ENCODE results near the gene FUCA1. TPM values are rescaled to one million over a fixed set of nuclear protein-coding genes. Genes with fewer than 3 reads are reported as not detected.

The FUCA1 gene
- total and polyA plus RNA-seq, 12 donors = 10.6 to 34.0 (median 14.8) TPM

DNA sequence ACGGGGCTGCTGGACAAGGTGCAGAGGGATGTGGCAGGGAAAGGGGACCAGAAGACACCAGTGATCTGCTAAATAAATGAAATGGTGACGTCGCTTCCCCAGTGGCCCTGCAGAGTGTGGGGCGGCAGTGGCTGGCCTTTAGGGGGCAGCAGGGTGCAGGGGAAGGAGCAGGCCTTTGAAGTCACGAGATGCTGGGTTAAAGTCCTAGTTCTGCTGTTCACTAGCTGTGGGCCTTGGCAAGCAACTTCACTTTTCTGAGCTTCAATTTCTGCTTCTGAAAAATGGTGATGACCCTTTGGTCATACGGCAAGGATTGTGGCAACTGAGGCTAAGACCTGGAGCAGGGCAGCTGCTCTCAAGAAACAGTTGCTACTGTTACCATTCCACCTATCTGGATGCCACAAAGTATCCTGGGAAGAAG lies 58.3 kb downstream of the FUCA1 start:
- intact Hi-C loops (cut with DNase I) = loop anchor here in 9 of 10 donors (2.0 to 10.0 kb wide), 6 partner anchors 55 to 108 kb away; partner anchors contain the start of genes FUCA1 (in 8 of the 9) and CNR2 (in 1 of the 9)
- H3K4me1 ChIP-seq = peaks cover 0 to 27% (median 0%) of the 10 kb centered on the region in 9 donors
- H3K27me3 ChIP-seq = no peaks in the 10 kb centered on the region
- H3K4me3 ChIP-seq = no peak overlapping the region
- peak overlapping the region in 4 of 10 donors; percentile 6 to 72 (median 28) for H3K27ac ChIP-seq
- no peaks in the 10 kb centered on the region for H3K9me3 ChIP-seq
- DNase-seq = peak; percentile 62 to 75
- TF ChIP-seq, protein P1, sequence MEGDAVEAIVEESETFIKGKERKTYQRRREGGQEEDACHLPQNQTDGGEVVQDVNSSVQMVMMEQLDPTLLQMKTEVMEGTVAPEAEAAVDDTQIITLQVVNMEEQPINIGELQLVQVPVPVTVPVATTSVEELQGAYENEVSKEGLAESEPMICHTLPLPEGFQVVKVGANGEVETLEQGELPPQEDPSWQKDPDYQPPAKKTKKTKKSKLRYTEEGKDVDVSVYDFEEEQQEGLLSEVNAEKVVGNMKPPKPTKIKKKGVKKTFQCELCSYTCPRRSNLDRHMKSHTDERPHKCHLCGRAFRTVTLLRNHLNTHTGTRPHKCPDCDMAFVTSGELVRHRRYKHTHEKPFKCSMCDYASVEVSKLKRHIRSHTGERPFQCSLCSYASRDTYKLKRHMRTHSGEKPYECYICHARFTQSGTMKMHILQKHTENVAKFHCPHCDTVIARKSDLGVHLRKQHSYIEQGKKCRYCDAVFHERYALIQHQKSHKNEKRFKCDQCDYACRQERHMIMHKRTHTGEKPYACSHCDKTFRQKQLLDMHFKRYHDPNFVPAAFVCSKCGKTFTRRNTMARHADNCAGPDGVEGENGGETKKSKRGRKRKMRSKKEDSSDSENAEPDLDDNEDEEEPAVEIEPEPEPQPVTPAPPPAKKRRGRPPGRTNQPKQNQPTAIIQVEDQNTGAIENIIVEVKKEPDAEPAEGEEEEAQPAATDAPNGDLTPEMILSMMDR (IDR thresholded peaks at IDR 0.05) = peak; percentile 49 to 92 (median 73)
- H3K36me3 ChIP-seq = peaks cover 0 to 74% (median 25%) of the 10 kb centered on the region in 9 donors
- 24 to 34% methylated on average over 6 of the region's 6 CpGs for WGBS, 2 donors
- peak; percentile 70 to 91 (median 86) for ATAC-seq

DNA sequence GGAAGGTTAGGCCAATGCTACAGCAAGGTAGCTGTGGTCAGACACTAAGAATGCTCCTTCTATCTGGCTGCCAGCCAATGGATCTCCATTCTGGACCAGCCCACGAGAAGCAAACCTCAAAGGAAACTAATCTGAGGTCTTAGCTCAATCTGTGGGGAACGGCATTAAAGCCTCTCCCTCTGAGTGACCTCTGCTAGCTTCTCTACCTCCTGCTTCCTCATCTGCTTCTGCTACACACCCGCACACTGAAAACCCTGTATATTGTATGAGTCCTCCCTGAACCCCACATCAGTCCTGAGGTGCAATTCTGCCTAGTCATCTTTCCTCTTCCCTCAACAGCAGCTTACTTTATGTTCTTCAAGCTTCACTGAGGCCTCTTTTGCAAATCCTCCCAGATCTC lies 60.6 kb downstream of the FUCA1 start:
- WGBS, 2 donors = 63 to 72% methylated on average over 3 of the region's 3 CpGs
- ATAC-seq (no peak), DNase-seq (no peak)
- Histone ChIP-seq H3K27ac (no peak overlapping the region), H3K9me3 (no peaks in the 10 kb centered on the region), H3K27me3 (no peaks in the 10 kb centered on the region), H3K36me3 (peaks cover 0 to 73% (median 10%) of the 10 kb centered on the region in 9 donors), H3K4me3 (no peak overlapping the region), H3K4me1 (peaks cover 0 to 32% (median 0%) of the 10 kb centered on the region in 9 donors)
- intact Hi-C loops (cut with DNase I) = loop anchor here in 1 of 10 donors (10.0 kb wide), 1 partner anchor 57 kb away; the partner anchor contains the start of gene FUCA1
- TF ChIP-seq, protein P1 (IDR thresholded peaks at IDR 0.05) = no peak

- ATAC-seq = no peak
- 74 to 83% methylated on average over 6 of the region's 6 CpGs for WGBS, 2 donors
- Histone ChIP-seq H3K9me3 (no peaks in the 10 kb centered on the region), H3K36me3 (peaks cover 0 to 68% (median 0%) of the 10 kb centered on the region in 9 donors), H3K4me3 (no peak overlapping the region), H3K4me1 (peaks cover 0 to 36% (median 8%) of the 10 kb centered on the region in 9 donors), H3K27me3 (no peaks in the 10 kb centered on the region), H3K27ac (no peak overlapping the region)
- TF ChIP-seq, protein P1 (IDR thresholded peaks at IDR 0.05) = no peak
- DNase-seq = no peak
- intact Hi-C loops (cut with DNase I) = loop anchor here in 1 of 10 donors (10.0 kb wide), 1 partner anchor 59 kb away; the partner anchor contains the start of gene FUCA1
Measured at GRCh38 chr1:23806280-23806679, 61.8 kb downstream of the FUCA1 start.

DNA sequence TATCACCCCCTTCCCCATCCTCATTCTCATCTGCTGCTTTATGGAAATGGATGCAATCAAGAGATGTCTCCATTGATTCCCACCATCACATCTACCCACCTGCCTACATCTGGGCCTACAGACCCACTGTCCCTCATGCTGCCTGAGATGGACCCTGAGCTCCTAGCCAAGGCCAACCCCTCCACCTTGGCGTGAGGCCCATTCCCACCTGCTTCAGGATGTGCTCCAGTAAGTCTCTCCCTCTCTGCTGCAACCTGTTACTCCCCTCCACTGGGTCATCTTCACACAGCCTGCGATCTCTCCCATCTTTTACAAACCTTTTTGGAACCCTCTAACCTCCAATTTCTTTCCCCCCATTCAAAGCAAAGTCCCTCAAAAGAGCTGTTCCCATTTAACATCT lies 63.1 kb downstream of the FUCA1 start:
- Histone ChIP-seq H3K27me3 (no peaks in the 10 kb centered on the region), H3K4me3 (no peak overlapping the region), H3K9me3 (no peaks in the 10 kb centered on the region), H3K36me3 (peaks cover 0 to 65% (median 0%) of the 10 kb centered on the region in 9 donors), H3K27ac (no peak overlapping the region), H3K4me1 (peaks cover 3 to 28% (median 11%) of the 10 kb centered on the region in 9 donors)
- intact Hi-C loops (cut with DNase I) = loop anchor here in 1 of 10 donors (10.0 kb wide), 1 partner anchor 60 kb away; the partner anchor contains the start of gene FUCA1
- no peak for DNase-seq
- ATAC-seq = no peak
- TF ChIP-seq, protein P1 (IDR thresholded peaks at IDR 0.05) = no peak
- WGBS, 2 donors = 95 to 99% methylated on average over 2 of the region's 2 CpGs

Data from heart right ventricle (tissue), 16 donors.